ENCODE data around the gene FAF1. TPM values are rescaled to one million over a fixed set of nuclear protein-coding genes. Genes with fewer than 3 reads are reported as not detected.

FAF1 gene
- total and polyA plus RNA-seq, 9 of the 15 experiments (the other 6 are each of a cell fraction or from before 2014, with no cell fraction given) = 48.7 to 225 (median 118) TPM

DNA sequence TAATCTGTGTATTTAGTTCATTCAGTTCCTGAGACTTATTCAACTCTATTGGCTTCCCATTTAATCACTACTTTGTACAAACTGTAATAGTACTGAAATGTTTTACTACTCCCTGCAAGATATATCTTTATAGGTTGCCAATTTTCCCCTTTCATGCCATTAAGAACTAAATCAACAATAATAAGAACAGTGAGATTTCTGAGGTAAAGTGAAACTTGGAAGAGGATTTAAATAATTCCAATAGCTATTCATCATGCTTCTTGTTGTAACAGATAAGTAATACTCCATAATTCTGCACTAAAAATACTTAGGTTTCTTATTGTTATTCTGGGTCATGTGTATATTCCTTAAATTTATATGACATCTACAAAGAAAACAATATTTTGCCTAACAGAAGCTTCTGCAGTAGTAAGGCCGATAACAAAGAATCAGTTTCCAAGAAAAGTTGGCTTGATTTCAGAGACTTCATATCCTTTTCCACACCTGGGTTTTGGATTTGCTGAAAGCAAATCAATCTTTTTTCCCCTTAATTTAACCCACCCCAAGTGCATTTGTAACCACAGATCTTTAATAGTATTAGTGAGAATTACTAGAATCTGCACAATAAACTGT, 258.3 kb downstream of the FAF1 start (continued):
- TF ChIP-seq ZNF436 (CRISPR knock-in tag; IDR thresholded peaks at IDR 0.05) = no peak
- no peak for TF ChIP-seq ZNF766 (CRISPR knock-in tag; conservative IDR thresholded peaks at IDR 0.05)

DNA sequence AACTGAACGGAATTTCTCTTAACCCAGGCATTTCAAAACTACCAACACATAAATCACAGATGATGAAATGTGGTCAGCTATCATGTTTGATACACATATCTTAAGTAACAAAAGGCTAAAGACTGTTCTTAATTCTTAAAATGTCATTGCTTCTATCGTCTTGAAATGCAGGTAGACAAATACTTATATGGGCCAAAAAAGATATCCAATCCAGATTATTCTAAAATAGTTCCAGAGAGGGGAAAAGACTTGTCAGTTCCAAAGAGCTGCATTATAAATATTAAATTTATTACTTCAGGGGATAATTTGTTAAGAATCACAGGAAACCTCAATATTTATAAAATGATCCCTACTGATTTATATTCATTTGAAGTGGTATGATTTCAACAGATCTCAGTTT, 259.4 kb downstream of the FAF1 start:
- FAIRE-seq = no peak
- no peak for DNase-seq (ENCODE audit: extremely low read depth in 1 of 4, low spot score in 3 of 4)
- Histone ChIP-seq H3K79me2 (ENCODE audit: control insufficient read depth, insufficient read depth, low read length) (0 out of 3 replicates have a peak, but pooled peaks cover 7% of the 10 kb centered on the region), H3K27me3 (ENCODE audit: control insufficient read depth in 2 of 2, insufficient read depth in 2 of 2, low read length in 2 of 2) (no peaks in the 10 kb centered on the region), H4K20me1 (replicated peaks; ENCODE audit: control insufficient read depth, insufficient read depth, low read length) (no peaks in the 10 kb centered on the region), H3K4me1 (replicated peaks in 1 of 2; ENCODE audit: control insufficient read depth in 2 of 2, insufficient read depth in 2 of 2, low read length in 2 of 2) (no peaks in the 10 kb centered on the region), H3K36me3 (ENCODE audit: control insufficient read depth, insufficient read depth, low read length) (peaks cover 3% of the 10 kb centered on the region; the same call in 1 of the 3 replicates), H3K9ac (ENCODE audit: insufficient read depth in 1 of 2, low read depth in 2 of 2, low read length in 2 of 2) (no peak overlapping the region), H3K4me3 (no peak overlapping the region), H3K27ac (ENCODE audit: extremely low read depth, low read depth, low read length) (no peak overlapping the region), H3K4me2 (ENCODE audit: insufficient read depth, low read length) (no peak overlapping the region), H2AFZ (ENCODE audit: low read depth, low read length) (no peak overlapping the region), H3K9me1 (ENCODE audit: control insufficient read depth, insufficient read depth, low read length) (no peaks in the 10 kb centered on the region), H3K9me3 (replicated peaks; ENCODE audit: control insufficient read depth, insufficient read depth, low read depth, low read length) (no peaks in the 10 kb centered on the region)
- BruUV-seq (replicated peaks) = no TSS peak
- no peak for ATAC-seq
- in situ Hi-C loops (cut with MboI) = no loop called here
- ChIA-PET POLR2A (no interaction called here), CTCF (ENCODE audit: low intra/inter-chr PET ratio) (no interaction called here)
- intact Hi-C loops (cut with micrococcal nuclease) = no loop called here
- WGBS (ENCODE audit: insufficient coverage, low coverage, missing lambda C conversion rate) = 65% methylated on average over 2 of the region's 2 CpGs
- TF ChIP-seq ZNF121 (CRISPR knock-in tag; conservative IDR thresholded peaks at IDR 0.05) (no peak), ZNF77 (CRISPR knock-in tag; IDR thresholded peaks at IDR 0.05) (no peak), GATAD2B (IDR thresholded peaks at IDR 0.05; ENCODE audit: borderline replicate concordance) (no peak), JUN (IDR thresholded peaks at IDR 0.05; ENCODE audit: borderline replicate concordance, low read depth, low read length) (no peak), JUN (CRISPR knock-in tag; IDR thresholded peaks at IDR 0.05; ENCODE audit: borderline replicate concordance) (no peak), POLR2AphosphoS2 (IDR thresholded peaks at IDR 0.05; ENCODE audit: low read length) (no peak), TAF9B (IDR thresholded peaks at IDR 0.05; ENCODE audit: partially characterized antibody) (no peak), NR2F6 (CRISPR knock-in tag; IDR thresholded peaks at IDR 0.05) (no peak), RAD51 (IDR thresholded peaks at IDR 0.05; ENCODE audit: borderline replicate concordance, low read depth) (no peak), ZNF224 (CRISPR knock-in tag; IDR thresholded peaks at IDR 0.05) (no peak), NBN (IDR thresholded peaks at IDR 0.05; ENCODE audit: low read depth) (no peak), TARDBP (IDR thresholded peaks at IDR 0.05) (no peak), ZNF766 (CRISPR knock-in tag; conservative IDR thresholded peaks at IDR 0.05) (no peak), JUNB (CRISPR knock-in tag; conservative IDR thresholded peaks at IDR 0.05) (no peak)
- TF ChIP-seq, protein P1, sequence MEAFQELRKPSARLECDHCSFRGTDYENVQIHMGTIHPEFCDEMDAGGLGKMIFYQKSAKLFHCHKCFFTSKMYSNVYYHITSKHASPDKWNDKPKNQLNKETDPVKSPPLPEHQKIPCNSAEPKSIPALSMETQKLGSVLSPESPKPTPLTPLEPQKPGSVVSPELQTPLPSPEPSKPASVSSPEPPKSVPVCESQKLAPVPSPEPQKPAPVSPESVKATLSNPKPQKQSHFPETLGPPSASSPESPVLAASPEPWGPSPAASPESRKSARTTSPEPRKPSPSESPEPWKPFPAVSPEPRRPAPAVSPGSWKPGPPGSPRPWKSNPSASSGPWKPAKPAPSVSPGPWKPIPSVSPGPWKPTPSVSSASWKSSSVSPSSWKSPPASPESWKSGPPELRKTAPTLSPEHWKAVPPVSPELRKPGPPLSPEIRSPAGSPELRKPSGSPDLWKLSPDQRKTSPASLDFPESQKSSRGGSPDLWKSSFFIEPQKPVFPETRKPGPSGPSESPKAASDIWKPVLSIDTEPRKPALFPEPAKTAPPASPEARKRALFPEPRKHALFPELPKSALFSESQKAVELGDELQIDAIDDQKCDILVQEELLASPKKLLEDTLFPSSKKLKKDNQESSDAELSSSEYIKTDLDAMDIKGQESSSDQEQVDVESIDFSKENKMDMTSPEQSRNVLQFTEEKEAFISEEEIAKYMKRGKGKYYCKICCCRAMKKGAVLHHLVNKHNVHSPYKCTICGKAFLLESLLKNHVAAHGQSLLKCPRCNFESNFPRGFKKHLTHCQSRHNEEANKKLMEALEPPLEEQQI (IDR thresholded peaks at IDR 0.05) = no peak
- TF ChIP-seq, protein P2, sequence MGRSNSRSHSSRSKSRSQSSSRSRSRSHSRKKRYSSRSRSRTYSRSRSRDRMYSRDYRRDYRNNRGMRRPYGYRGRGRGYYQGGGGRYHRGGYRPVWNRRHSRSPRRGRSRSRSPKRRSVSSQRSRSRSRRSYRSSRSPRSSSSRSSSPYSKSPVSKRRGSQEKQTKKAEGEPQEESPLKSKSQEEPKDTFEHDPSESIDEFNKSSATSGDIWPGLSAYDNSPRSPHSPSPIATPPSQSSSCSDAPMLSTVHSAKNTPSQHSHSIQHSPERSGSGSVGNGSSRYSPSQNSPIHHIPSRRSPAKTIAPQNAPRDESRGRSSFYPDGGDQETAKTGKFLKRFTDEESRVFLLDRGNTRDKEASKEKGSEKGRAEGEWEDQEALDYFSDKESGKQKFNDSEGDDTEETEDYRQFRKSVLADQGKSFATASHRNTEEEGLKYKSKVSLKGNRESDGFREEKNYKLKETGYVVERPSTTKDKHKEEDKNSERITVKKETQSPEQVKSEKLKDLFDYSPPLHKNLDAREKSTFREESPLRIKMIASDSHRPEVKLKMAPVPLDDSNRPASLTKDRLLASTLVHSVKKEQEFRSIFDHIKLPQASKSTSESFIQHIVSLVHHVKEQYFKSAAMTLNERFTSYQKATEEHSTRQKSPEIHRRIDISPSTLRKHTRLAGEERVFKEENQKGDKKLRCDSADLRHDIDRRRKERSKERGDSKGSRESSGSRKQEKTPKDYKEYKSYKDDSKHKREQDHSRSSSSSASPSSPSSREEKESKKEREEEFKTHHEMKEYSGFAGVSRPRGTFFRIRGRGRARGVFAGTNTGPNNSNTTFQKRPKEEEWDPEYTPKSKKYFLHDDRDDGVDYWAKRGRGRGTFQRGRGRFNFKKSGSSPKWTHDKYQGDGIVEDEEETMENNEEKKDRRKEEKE (IDR thresholded peaks at IDR 0.05; ENCODE audit: borderline replicate concordance in 1 of 2, control insufficient read depth in 1 of 2, low read depth in 2 of 2, low read length in 1 of 2) = no peak

Measured in K562 (cell line).